ENCODE data around the gene TMEM191C.
"Not testable (repeated sequence)": the region's sequence is repeated elsewhere in the genome, so short reads cannot be mapped to it uniquely, and the experiment has no call there.

DNA sequence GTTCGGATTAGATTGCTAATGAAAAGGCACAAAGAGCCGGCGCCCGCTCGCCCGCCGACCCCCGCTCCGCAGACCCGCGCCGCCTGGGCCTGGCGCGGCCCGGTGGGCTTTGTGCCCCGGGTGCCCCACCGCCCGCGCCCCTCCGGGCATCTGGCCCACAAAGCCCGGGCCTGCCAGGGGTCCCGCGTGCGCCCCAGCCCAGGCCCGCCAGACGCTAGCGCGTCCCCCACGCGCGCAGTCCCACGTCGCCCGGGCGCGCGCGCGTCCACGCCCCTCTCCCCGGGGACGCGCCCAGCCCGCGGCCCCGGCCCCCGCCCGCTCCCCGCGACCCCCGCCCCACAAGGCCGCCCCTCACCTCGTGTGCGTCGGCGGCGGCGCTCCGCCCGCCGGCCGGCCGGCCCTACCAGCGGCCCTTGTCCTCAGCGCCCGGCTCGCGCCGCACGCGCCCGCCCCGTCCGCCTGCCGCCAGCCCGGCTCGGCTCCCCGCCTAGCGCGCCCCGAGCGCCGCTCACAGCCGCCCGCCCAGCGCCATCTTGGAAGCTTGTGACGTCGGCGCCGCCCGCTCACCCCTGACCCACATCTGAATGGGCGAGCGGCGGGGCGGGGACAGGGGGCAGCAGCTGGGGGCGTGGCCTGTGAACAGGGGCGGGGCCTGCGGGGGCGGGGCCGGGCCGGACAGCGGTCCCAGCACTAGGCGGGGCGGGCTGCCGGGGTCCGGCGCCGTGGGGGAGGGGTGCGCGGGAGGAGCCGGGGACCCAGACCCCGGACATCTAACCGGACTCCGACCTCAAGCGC lies 50.0 kb downstream of the TMEM191C start:
- TF ChIP-seq, protein P1, sequence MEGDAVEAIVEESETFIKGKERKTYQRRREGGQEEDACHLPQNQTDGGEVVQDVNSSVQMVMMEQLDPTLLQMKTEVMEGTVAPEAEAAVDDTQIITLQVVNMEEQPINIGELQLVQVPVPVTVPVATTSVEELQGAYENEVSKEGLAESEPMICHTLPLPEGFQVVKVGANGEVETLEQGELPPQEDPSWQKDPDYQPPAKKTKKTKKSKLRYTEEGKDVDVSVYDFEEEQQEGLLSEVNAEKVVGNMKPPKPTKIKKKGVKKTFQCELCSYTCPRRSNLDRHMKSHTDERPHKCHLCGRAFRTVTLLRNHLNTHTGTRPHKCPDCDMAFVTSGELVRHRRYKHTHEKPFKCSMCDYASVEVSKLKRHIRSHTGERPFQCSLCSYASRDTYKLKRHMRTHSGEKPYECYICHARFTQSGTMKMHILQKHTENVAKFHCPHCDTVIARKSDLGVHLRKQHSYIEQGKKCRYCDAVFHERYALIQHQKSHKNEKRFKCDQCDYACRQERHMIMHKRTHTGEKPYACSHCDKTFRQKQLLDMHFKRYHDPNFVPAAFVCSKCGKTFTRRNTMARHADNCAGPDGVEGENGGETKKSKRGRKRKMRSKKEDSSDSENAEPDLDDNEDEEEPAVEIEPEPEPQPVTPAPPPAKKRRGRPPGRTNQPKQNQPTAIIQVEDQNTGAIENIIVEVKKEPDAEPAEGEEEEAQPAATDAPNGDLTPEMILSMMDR (conservative IDR thresholded peaks at IDR 0.05; ENCODE audit: low read depth, low read length), result not testable (repeated sequence)
- not testable (repeated sequence) for TF ChIP-seq EZH2 (IDR thresholded peaks at IDR 0.05; ENCODE audit: borderline replicate concordance, low read depth, low read length, poor library complexity, severe bottlenecking)

All from A673 (cell line).